Suprapubic skin (tissue), 4 donors: ENCODE results near the gene NCOA5. TPM values are rescaled to one million over a fixed set of nuclear protein-coding genes. Genes with fewer than 3 reads are reported as not detected.
A peak's percentile ranks its signal among the peaks of the same experiment; 100 is the strongest.

Experiments
- DNase-seq, 2 donors: peaks; one replicate each; pipeline ENCODE4 v3.0.0-alpha.2; 2019; ENCODE audit warnings: low spot score in 2 of 2
- H3K27ac ChIP-seq: fragments of 200-600 bp; sonication (generic); one replicate; pipeline ENCODE4 v1.5.1; 2019
- H3K27me3 ChIP-seq: fragments of 200-600 bp; sonication (generic); one replicate; pipeline ENCODE4 v1.5.1; 2019
- H3K36me3 ChIP-seq: fragments of 200-600 bp; sonication (generic); one replicate; pipeline ENCODE4 v1.5.1; 2019
- H3K4me1 ChIP-seq: fragments of 200-600 bp; sonication (generic); one replicate; pipeline ENCODE4 v1.5.1; 2019
- H3K4me3 ChIP-seq: fragments of 200-600 bp; sonication (generic); one replicate; pipeline ENCODE4 v1.5.1; 2019; ENCODE audit warnings: mild to moderate bottlenecking
- H3K9me3 ChIP-seq: fragments of 200-600 bp; sonication (generic); one replicate; pipeline ENCODE4 v1.5.1; 2019
- EP300 ChIP-seq: sonication (generic); formaldehyde crosslinking; IDR thresholded peaks from one replicate; pipeline ENCODE4 v1.6.1; 2017; ENCODE audit warnings: antibody characterized with exemption
- POLR2A ChIP-seq, 2 donors: fragments of 450-650 bp; IDR thresholded peaks; one replicate each; pipeline ENCODE4 v1.6.1; 2017; ENCODE audit warnings: antibody characterized with exemption in 2 of 2, mild to moderate bottlenecking in 2 of 2, moderate library complexity in 2 of 2
- POLR2AphosphoS5 ChIP-seq, 3 donors: sonication (generic); formaldehyde crosslinking; IDR thresholded peaks; one replicate each; pipeline ENCODE4 v1.6.1; 2017; ENCODE audit warnings: antibody characterized with exemption in 3 of 3
- WGBS: methylation state at CpG from one replicate; pipeline ENCODE4 v1.1.5; 2018; 5-methylcytosine and 5-hydroxymethylcytosine counted together
- total RNA-seq, 4 donors: library from RNA; depleted of rRNA; stranded (reverse); fragments of >200 nt; gene quantifications; one replicate each; pipeline ENCODE4 v1.1.0, GENCODE V29; 2016
- TF ChIP-seq, protein P1 (sequence below), 2 donors: fragments of 200-600 bp in 1 of 2; fragments of 450-650 bp in 1 of 2; sonication (generic) in 1 of 2; IDR thresholded peaks; one replicate each; pipeline ENCODE4 v1.5.1; 2016 to 2019; ENCODE audit warnings: antibody characterized with exemption in 2 of 2, mild to moderate bottlenecking in 1 of 2, moderate library complexity in 1 of 2

Gene NCOA5
- total RNA-seq, 4 donors from 2014 or later, result 23.2 to 30.1 (median 25.2) TPM

GRCh38 chr20:46056970-46057855 lies 32.5 kb downstream of the NCOA5 start:
- Histone ChIP-seq H3K4me1 (peaks cover 34% of the 10 kb centered on the region), H3K4me3 (peak overlapping the region; percentile 39), H3K9me3 (no peaks in the 10 kb centered on the region), H3K27me3 (peaks cover 26% of the 10 kb centered on the region), H3K27ac (no peak overlapping the region), H3K36me3 (peaks cover 21% of the 10 kb centered on the region)
- no peak for TF ChIP-seq POLR2A (IDR thresholded peaks at IDR 0.05)
- TF ChIP-seq POLR2AphosphoS5 (IDR thresholded peaks at IDR 0.05), result no peak
- no peak for TF ChIP-seq EP300
- TF ChIP-seq, protein P1, sequence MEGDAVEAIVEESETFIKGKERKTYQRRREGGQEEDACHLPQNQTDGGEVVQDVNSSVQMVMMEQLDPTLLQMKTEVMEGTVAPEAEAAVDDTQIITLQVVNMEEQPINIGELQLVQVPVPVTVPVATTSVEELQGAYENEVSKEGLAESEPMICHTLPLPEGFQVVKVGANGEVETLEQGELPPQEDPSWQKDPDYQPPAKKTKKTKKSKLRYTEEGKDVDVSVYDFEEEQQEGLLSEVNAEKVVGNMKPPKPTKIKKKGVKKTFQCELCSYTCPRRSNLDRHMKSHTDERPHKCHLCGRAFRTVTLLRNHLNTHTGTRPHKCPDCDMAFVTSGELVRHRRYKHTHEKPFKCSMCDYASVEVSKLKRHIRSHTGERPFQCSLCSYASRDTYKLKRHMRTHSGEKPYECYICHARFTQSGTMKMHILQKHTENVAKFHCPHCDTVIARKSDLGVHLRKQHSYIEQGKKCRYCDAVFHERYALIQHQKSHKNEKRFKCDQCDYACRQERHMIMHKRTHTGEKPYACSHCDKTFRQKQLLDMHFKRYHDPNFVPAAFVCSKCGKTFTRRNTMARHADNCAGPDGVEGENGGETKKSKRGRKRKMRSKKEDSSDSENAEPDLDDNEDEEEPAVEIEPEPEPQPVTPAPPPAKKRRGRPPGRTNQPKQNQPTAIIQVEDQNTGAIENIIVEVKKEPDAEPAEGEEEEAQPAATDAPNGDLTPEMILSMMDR (IDR thresholded peaks at IDR 0.05), result no peak
- 17% methylated on average over 39 of the region's 65 CpGs for WGBS
- no peak for DNase-seq

- H3K27ac ChIP-seq, result no peak overlapping the region
- H3K4me3 ChIP-seq, result no peak overlapping the region
- no peaks in the 10 kb centered on the region for H3K9me3 ChIP-seq
- WGBS, result 74% methylated on average over 15 of the region's 15 CpGs
- DNase-seq, result no peak
- H3K36me3 ChIP-seq, result peaks cover 12% of the 10 kb centered on the region
- peaks cover 26% of the 10 kb centered on the region for H3K27me3 ChIP-seq
- TF ChIP-seq POLR2A (IDR thresholded peaks at IDR 0.05) (no peak), POLR2AphosphoS5 (IDR thresholded peaks at IDR 0.05) (no peak), EP300 (no peak)
- TF ChIP-seq, protein P1 (IDR thresholded peaks at IDR 0.05), result no peak
- peaks cover 28% of the 10 kb centered on the region for H3K4me1 ChIP-seq
These were observed 33.5 kb downstream of the NCOA5 start for GRCh38 chr20:46056027-46056833.

GRCh38 chr20:46055269-46055668 lies 34.5 kb downstream of the NCOA5 start:
- Histone ChIP-seq H3K27ac (no peak overlapping the region), H3K36me3 (peaks cover 5% of the 10 kb centered on the region), H3K4me3 (no peak overlapping the region), H3K9me3 (no peaks in the 10 kb centered on the region), H3K4me1 (peaks cover 23% of the 10 kb centered on the region), H3K27me3 (peaks cover 33% of the 10 kb centered on the region)
- TF ChIP-seq POLR2AphosphoS5 (IDR thresholded peaks at IDR 0.05) (no peak), POLR2A (IDR thresholded peaks at IDR 0.05) (no peak), EP300 (no peak)
- TF ChIP-seq, protein P1 (IDR thresholded peaks at IDR 0.05), result no peak
- WGBS, result 60% methylated on average over 1 of the region's 1 CpG
- DNase-seq, result no peak

DNA sequence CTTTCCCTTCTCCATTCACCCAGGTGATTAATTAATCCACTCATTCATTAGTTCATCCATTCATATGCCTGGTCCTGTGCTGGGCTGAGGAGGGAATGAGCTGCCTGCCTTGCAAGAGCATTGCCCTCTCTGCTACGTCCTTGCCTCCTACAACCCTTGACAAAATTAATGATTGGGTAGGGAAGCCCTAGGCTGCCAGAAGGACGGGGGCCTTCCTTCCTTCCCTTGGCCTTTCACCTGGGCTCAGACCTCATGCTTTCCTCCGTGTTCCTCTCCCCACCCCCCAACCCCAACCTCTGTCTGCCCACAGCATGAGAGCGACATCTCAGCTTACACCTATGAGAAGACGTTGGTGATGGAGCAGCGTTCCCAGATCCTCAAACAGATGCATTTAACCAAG lies 35.2 kb downstream of the NCOA5 start:
- H3K4me1 ChIP-seq, result peaks cover 21% of the 10 kb centered on the region
- peaks cover 35% of the 10 kb centered on the region for H3K27me3 ChIP-seq
- TF ChIP-seq POLR2A (IDR thresholded peaks at IDR 0.05) (no peak), POLR2AphosphoS5 (IDR thresholded peaks at IDR 0.05) (no peak)
- TF ChIP-seq, protein P1 (IDR thresholded peaks at IDR 0.05), result no peak
- H3K4me3 ChIP-seq, result no peak overlapping the region
- no peaks in the 10 kb centered on the region for H3K9me3 ChIP-seq
- H3K36me3 ChIP-seq, result no peaks in the 10 kb centered on the region
- no peak overlapping the region for H3K27ac ChIP-seq
- 54% methylated on average over 6 of the region's 6 CpGs for WGBS
- DNase-seq, result no peak

- WGBS, result 87% methylated on average over 8 of the region's 8 CpGs
- peaks cover 38% of the 10 kb centered on the region for H3K27me3 ChIP-seq
- TF ChIP-seq, protein P1 (IDR thresholded peaks at IDR 0.05), result no peak
- no peak for TF ChIP-seq EP300
- no peak for TF ChIP-seq POLR2AphosphoS5 (IDR thresholded peaks at IDR 0.05)
- TF ChIP-seq POLR2A (IDR thresholded peaks at IDR 0.05), result no peak
These were observed 36.3 kb downstream of the NCOA5 start for GRCh38 chr20:46053416-46053815.

More at GRCh38 chr20:46053416-46053815, 36.3 kb downstream of the NCOA5 start:
- no peak overlapping the region for H3K4me3 ChIP-seq
- DNase-seq, result no peak
- no peak overlapping the region for H3K27ac ChIP-seq
- H3K9me3 ChIP-seq, result no peaks in the 10 kb centered on the region
- H3K4me1 ChIP-seq, result peaks cover 12% of the 10 kb centered on the region
- no peaks in the 10 kb centered on the region for H3K36me3 ChIP-seq
